ENCODE results near the gene MED12L.

MED12L gene

DNA sequence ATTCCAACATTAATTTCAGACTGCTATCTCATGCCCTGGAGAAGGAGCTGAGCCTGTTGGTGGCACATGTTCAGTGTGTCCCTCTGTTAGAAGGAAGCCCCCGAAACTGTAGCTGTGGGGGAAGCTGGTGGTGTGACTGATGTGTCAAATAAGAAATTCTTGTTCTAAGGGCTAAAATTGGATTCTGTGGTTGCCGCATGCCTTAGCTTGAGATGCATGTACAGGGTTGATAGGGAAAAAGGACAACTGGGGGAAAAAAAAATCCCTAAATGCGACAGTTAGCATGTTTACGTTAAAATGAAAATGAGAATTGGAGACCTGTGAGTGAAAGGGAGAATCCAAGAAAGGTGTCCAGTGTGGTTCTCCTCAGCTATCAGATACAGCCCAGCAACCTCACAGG lies 58.6 kb downstream of the MED12L start:
- DNase-seq, result no peak

GRCh38 chr3:151144760-151145159 lies 59.3 kb downstream of the MED12L start:
- DNase-seq, result no peak

- no peak for DNase-seq
Observed at GRCh38 chr3:151145713-151146070, 60.2 kb downstream of the MED12L start.

DNA sequence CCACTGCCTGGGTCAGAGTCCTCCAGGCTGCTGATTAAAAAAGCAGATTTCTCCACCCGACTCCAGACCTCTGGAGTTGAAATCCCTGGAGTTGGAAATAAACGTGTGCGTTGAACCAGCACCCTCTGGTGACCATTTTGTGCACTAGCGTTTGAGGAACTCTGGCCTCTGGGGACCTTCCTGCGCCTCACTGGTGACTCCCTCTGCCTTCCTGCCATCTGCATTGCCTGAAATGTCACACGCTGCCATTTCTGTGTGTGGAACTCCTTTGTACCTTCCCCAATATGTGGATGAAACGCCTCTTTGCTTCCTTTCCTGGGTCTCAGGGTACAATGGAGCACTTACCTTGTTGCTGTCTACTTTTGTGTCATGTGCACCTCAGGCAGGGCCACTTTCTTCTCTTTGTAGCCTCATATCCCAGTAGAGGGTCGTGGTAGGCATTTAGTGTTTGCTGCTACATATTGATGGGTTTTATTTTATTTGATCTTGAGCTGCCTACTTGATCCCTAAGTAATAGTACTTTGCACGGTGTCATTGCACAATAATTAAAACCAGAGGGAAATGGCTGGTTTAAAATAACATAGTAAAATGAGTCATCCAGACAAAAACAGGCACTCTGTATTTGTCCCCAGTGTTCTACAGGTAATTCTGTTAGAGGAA lies 60.7 kb downstream of the MED12L start:
- peak; percentile 71 to 89 for DNase-seq

DNA sequence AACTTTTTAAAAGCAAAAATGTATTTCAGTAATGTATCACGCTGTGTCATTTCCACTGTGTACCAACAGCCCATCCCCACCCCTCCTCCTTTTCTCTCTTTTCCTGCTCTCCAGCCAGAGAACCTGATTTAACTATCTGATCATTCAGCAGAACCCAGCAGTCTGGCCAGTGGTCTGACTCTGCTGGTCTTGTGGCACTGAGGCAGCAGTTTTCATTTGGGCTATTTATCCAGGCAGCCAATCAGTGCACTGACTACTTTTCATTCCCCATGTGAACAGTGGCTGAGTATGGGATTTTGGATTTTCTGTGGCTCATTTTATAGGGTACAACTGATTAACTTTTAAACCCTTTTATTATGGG lies 61.2 kb downstream of the MED12L start:
- no peak for DNase-seq

- no peak for DNase-seq
Observed at GRCh38 chr3:151147299-151147698, 61.8 kb downstream of the MED12L start.

GRCh38 chr3:151152455-151153079 lies 67.1 kb downstream of the MED12L start:
- no peak for DNase-seq

DNA sequence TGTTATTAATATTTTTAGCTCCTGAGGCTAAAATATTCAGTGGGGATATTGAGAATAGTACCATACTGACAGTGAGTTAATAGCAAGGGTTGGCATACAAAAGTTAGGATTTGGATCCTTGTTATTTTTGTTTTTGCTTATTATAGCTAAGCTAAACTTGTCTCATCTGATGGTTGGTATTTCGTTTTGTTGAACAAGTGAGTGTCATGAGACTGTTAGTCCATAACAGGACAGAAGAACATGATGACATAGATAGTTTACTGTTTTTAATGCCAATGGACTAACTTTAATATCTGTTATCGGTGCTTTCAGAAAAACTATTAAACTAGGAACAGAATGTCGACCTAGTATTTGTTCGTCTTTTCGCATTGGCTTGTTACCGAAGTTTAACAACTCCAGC lies 69.1 kb downstream of the MED12L start:
- no peak for DNase-seq

- no peak for DNase-seq
Observed at GRCh38 chr3:151155409-151156128, 70.1 kb downstream of the MED12L start.

GRCh38 chr3:151156618-151157216 lies 71.3 kb downstream of the MED12L start:
- peak in 1 of 2 donors; percentile 79 for DNase-seq

GRCh38 chr3:151159806-151160205 lies 74.3 kb downstream of the MED12L start:
- DNase-seq, result no peak

- no peak for DNase-seq
Observed at GRCh38 chr3:151165226-151165625, 79.8 kb downstream of the MED12L start.

DNA sequence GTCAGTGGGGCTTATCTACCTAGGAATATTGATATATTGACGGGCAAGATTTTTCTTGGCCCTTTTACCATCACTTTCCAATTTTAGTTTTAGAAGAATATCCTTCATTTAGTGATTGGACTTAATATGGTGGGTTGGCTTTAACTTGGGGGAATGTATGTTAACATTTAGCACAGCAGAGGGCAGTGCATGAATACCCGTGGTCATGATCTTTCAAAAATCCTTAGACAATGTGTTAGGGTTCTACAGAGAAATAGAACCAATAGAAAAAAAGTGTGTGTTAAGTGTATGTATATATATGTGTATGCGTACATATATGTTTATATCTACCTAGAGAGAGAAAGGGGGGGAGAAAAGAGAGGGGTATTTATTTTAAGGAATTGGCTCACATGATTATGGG lies 80.7 kb downstream of the MED12L start:
- no peak for DNase-seq

DNA sequence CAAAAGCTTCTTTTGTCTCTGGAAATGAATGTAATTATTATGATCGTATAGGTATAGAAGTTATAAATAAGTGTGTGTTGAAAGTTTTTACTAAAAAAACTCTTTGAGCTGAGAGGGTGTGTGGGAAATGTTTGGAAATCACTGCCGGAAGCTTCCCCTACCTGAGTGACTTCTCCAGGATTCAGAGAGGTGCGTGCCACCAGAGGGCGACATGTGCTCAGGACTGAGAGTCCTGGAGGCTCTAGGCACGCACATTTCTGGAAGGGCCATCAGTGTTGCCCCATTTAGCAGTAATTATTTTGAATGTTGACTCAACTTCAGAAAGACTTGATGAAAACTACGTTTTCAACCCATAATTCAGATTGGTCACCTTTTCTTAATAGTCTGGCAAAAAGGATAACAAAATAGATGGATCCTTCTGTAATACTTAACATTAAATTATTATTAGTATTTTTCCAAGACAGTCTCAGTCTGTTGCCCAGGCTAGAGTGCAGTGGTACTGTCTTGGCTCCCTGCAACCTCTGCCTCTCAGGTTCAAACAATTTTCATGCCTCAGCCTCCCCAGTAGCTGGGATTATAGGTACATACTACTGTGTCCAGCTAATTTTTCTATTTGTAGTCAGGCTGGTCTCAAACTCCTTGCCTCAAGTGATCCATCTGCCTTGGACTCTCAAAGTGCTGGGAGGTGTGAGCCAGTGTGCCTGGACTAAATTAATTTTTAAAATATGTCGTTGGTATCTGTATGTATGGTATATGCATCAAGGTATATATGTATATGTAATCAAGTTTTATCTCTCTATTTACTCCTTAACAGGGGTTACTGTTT lies 83.0 kb downstream of the MED12L start:
- peak; percentile 46 to 76 for DNase-seq

- DNase-seq, result peak; percentile 72 to 87
Observed at GRCh38 chr3:151169262-151169947, 83.9 kb downstream of the MED12L start.

DNA sequence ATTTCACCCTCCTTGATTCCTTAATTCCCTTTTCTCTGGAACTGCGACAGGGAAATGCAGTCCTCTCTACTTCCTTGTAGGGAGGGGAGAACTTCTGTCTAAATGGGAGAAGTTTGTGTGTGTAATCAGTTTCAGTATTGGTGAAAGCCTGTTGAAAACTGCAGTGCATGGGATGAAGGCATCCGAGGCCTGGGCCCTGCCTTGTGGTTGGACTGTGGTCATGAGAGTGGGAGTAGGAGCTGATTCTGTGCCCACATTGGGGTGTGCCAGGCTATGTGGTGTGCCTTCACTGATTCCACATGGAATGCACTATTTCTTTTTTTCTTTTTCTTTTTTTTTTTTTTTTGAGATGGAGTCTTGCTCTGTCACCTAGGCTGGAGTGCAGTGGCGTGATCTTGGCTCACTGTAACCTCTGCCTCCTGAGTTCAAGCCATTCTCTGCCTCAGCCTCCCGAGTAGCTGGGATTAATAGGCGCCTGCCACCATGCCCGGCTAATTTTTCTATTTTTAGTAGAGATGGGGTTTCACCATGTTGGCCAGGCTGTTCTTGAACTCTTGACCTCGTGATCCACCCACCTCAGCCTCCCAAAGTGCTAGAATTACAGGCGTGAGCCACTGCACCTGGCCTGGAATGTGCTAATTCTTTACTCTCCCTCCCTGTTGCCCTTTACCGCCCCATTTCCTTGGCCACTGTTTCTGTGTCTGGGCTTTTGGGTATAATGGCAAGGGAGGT lies 84.7 kb downstream of the MED12L start:
- peak; percentile 87 to 92 for DNase-seq

DNA sequence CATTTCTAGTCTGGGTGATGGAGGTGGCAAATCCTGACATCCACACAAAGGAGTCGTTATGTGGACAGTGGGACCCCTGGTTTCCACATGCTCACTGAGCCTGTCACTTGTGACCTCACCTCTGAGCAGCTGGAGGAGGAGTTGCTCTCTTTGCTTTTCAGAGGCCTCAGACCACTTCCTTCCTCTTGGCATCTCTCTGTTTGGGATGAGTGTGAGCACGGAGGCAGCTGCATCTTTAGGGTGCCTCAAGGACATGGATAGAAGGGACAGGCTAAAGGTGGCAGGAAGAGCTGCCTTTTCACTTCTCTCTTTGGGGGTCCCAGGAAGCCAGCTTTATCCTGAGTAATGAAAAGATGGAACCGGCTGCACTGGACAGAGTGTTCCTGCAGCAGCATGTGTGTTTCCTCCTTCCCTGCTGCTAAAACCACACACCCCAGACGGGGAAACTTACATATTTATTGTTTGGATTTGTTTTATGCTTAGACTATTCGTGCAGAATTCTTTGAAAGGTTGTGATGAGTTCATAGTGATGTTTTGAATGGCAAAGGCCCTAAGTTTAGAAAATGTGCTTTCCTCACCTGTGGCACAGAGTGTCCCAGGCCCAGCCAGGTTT lies 85.8 kb downstream of the MED12L start:
- DNase-seq, result peak in 1 of 2 donors; percentile 44

DNA sequence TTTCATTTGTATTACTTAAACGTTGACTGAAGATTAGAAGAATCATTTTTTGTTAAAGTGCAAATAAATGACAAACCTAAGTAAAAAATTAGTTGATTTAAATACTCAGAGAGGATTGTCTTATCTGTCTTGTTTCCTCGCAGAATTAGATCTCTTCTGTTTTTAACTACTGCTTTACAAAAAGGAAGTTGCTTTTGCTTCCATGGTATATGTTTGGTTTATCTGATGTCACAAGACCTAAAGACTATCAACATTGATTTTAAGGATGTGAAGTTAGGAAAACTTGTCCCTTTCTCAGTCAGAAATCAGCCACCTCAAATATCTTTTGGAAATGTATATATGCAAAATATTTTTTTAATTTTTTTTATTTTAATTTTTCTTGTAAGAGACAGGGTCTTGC lies 88.9 kb downstream of the MED12L start:
- DNase-seq, result peak in 1 of 2 donors; percentile 44

DNA sequence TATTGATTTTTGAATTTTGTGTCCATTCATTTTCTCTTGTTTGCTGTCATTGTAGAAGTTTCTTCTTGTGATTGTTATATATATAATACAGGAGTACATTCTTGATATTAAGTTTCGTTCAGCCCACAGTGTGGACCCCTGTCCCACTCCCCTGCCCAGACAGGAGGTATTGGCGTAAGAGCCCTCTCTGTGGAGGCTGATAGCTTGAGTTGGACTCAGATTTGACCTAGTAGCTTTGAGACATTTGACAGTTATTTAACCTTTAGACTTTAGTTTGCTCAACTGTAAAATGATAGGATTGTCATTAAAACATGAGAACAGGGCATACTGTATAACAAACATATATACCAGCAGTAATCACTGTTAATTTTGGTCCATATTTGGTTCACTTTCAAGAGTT lies 90.5 kb downstream of the MED12L start:
- DNase-seq, result no peak

- no peak for DNase-seq
Observed at GRCh38 chr3:151178208-151178845, 92.9 kb downstream of the MED12L start.

Data from inflammatory macrophage treated with lipopolysaccharide for 1 hour (primary cell).